Measurements from ENCODE around the gene HMGCR.

DNA sequence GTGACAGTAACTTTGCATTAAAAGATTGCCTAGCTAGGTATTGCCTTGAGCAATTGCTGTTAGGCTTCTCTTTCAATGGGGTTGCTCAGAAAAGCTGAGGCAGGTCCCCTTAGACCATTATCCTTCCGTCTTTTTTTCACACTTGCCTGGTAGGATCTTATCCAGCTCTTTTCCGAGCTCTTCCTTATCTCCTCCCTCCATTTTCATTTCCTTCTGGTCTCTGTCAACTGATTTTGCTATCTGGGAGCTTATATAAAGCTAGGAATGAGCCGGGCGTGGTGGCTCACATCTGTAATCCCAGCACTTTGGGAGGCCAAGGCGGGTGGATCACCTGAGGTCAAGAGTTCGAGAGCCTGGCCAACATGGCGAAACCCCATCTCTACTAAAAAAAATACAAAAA lies 6.6 kb upstream of the HMGCR start:
- no peak for TF ChIP-seq POLR2A (IDR thresholded peaks at IDR 0.05)
- TF ChIP-seq, protein P1, sequence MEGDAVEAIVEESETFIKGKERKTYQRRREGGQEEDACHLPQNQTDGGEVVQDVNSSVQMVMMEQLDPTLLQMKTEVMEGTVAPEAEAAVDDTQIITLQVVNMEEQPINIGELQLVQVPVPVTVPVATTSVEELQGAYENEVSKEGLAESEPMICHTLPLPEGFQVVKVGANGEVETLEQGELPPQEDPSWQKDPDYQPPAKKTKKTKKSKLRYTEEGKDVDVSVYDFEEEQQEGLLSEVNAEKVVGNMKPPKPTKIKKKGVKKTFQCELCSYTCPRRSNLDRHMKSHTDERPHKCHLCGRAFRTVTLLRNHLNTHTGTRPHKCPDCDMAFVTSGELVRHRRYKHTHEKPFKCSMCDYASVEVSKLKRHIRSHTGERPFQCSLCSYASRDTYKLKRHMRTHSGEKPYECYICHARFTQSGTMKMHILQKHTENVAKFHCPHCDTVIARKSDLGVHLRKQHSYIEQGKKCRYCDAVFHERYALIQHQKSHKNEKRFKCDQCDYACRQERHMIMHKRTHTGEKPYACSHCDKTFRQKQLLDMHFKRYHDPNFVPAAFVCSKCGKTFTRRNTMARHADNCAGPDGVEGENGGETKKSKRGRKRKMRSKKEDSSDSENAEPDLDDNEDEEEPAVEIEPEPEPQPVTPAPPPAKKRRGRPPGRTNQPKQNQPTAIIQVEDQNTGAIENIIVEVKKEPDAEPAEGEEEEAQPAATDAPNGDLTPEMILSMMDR (IDR thresholded peaks at IDR 0.05), result no peak
